ENCODE measurements around the gene RPL13.

GRCh38 chr16:89545044-89545830, 15.2 kb upstream of the RPL13 start:
- TF ChIP-seq CTCF (IDR thresholded peaks at IDR 0.05), result no peak
- TF ChIP-seq POLR2A (IDR thresholded peaks at IDR 0.05), result no peak
